Measurements from ENCODE around the gene DCANP1. TPM values are rescaled to one million over a fixed set of nuclear protein-coding genes. Genes with fewer than 3 reads are reported as not detected.

DCANP1 gene
- total and polyA plus RNA-seq, 4 donors: 0.09 to 0.51 (median 0.28) TPM

GRCh38 chr5:135467871-135468485 lies 20.8 kb upstream of the DCANP1 start:
- Histone ChIP-seq H3K9me3 (ENCODE audit: control insufficient read depth in 4 of 4, insufficient read depth in 3 of 4, low read length in 3 of 4) (no peaks in the 10 kb centered on the region), H3K36me3 (ENCODE audit: control insufficient read depth in 4 of 4, insufficient read depth in 4 of 4, low read length in 4 of 4) (no peaks in the 10 kb centered on the region), H3K27me3 (ENCODE audit: control insufficient read depth in 3 of 3, insufficient read depth in 3 of 3, low read length in 2 of 3) (peaks cover 6 to 28% (median 7%) of the 10 kb centered on the region in 3 donors), H3K27ac (ENCODE audit: low read depth in 1 of 2, low read length in 1 of 2) (no peak overlapping the region), H3K4me3 (no peak overlapping the region), H3K9ac (ENCODE audit: insufficient read depth in 1 of 2, low read length in 2 of 2) (no peak overlapping the region), H3K4me1 (ENCODE audit: control insufficient read depth in 5 of 5, insufficient read depth in 5 of 5, low read length in 5 of 5) (peaks cover 0 to 13% (median 0%) of the 10 kb centered on the region in 5 donors)
- DNase-seq: no peak
- WGBS, 2 donors: 89 to 90% methylated on average over 4 of the region's 4 CpGs
- no peak for TF ChIP-seq CTCF (IDR thresholded peaks at IDR 0.05; ENCODE audit: control extremely low read depth, extremely low read depth)
- no peak for ATAC-seq (ENCODE audit: insufficient read depth, low FRiP score)

GRCh38 chr5:135467051-135467625 lies 20.0 kb upstream of the DCANP1 start:
- ATAC-seq (ENCODE audit: insufficient read depth, low FRiP score): no peak
- H3K9ac ChIP-seq (ENCODE audit: insufficient read depth in 1 of 2, low read length in 2 of 2): no peak overlapping the region
- WGBS, 2 donors: 84 to 86% methylated on average over 15 of the region's 15 CpGs
- H3K27ac ChIP-seq (ENCODE audit: low read depth in 1 of 2, low read length in 1 of 2): no peak overlapping the region
- H3K4me1 ChIP-seq (ENCODE audit: control insufficient read depth in 5 of 5, insufficient read depth in 5 of 5, low read length in 5 of 5): peaks cover 0 to 18% (median 0%) of the 10 kb centered on the region in 5 donors
- H3K36me3 ChIP-seq (ENCODE audit: control insufficient read depth in 4 of 4, insufficient read depth in 4 of 4, low read length in 4 of 4): no peaks in the 10 kb centered on the region
- DNase-seq: no peak
- H3K27me3 ChIP-seq (ENCODE audit: control insufficient read depth in 3 of 3, insufficient read depth in 3 of 3, low read length in 2 of 3): peaks cover 6 to 26% (median 7%) of the 10 kb centered on the region in 3 donors
- no peaks in the 10 kb centered on the region for H3K9me3 ChIP-seq (ENCODE audit: control insufficient read depth in 4 of 4, insufficient read depth in 3 of 4, low read length in 3 of 4)
- TF ChIP-seq CTCF (IDR thresholded peaks at IDR 0.05; ENCODE audit: control extremely low read depth, extremely low read depth): no peak
- H3K4me3 ChIP-seq: no peak overlapping the region

GRCh38 chr5:135466178-135467050 lies 19.3 kb upstream of the DCANP1 start:
- Histone ChIP-seq H3K36me3 (ENCODE audit: control insufficient read depth in 4 of 4, insufficient read depth in 4 of 4, low read length in 4 of 4) (no peaks in the 10 kb centered on the region), H3K27ac (ENCODE audit: low read depth in 1 of 2, low read length in 1 of 2) (no peak overlapping the region), H3K9me3 (ENCODE audit: control insufficient read depth in 4 of 4, insufficient read depth in 3 of 4, low read length in 3 of 4) (no peaks in the 10 kb centered on the region), H3K4me1 (ENCODE audit: control insufficient read depth in 5 of 5, insufficient read depth in 5 of 5, low read length in 5 of 5) (peaks cover 0 to 18% (median 3%) of the 10 kb centered on the region in 5 donors), H3K27me3 (ENCODE audit: control insufficient read depth in 3 of 3, insufficient read depth in 3 of 3, low read length in 2 of 3) (peaks cover 6 to 26% (median 7%) of the 10 kb centered on the region in 3 donors), H3K9ac (ENCODE audit: insufficient read depth in 1 of 2, low read length in 2 of 2) (no peak overlapping the region), H3K4me3 (no peak overlapping the region)
- TF ChIP-seq CTCF (IDR thresholded peaks at IDR 0.05; ENCODE audit: control extremely low read depth, extremely low read depth): peak; percentile 81
- WGBS, 2 donors: 18 to 19% methylated on average over 42 to 43 of the region's 43 CpGs
- DNase-seq: peak; percentile 86 to 90 (median 87)
- ATAC-seq (ENCODE audit: insufficient read depth, low FRiP score): peak; percentile 84

All from lung (tissue), 12 donors.